HEK293 (cell line): ENCODE data around the gene HSF5.

ENCODE experiments used
- CTCF ChIA-PET: fragments of 350-600 bp; formaldehyde crosslinking; extraction: SDS; loops from one replicate; lab custom pipeline; 2021; ENCODE audit warnings: antibody characterized with exemption; lab: Yijun Ruan, JAX
- POLR2A ChIA-PET: fragments of 300-600 bp; formaldehyde crosslinking; extraction: SDS; loops from one replicate; lab custom pipeline; 2020; ENCODE audit warnings: antibody characterized with exemption, inconsistent platforms; lab: Yijun Ruan, JAX
- H3K27ac ChIP-seq: fragments of 200-500 bp; sonication (Bioruptor generic); 2 replicates; pipeline ENCODE4 v1.5.1; 2014; ENCODE audit warnings: low read depth, low read length, control low read depth, inconsistent platforms; ENCODE audit errors: extremely low read depth
- H3K36me3 ChIP-seq, 2 experiments: fragments of 200-500 bp in 1 of 2; sonication (Bioruptor generic) in 1 of 2; 1 replicate in 1 of 2; 2 replicates in 1 of 2; pipeline ENCODE4 v1.5.1; 2014 to 2017; ENCODE audit warnings: inconsistent platforms in 2 of 2, low read length in 2 of 2; ENCODE audit not compliant: control insufficient read depth in 2 of 2, insufficient read depth in 1 of 2
- H3K4me1 ChIP-seq: fragments of 200-500 bp; sonication (Bioruptor generic); 2 replicates; pipeline ENCODE4 v1.5.1; 2014; ENCODE audit warnings: mild to moderate bottlenecking, low read length, inconsistent platforms; ENCODE audit not compliant: control insufficient read depth, insufficient read depth
- H3K4me3 ChIP-seq: 2 replicates; pipeline ENCODE4 v1.5.1; 2011; ENCODE audit warnings: low read depth, mild to moderate bottlenecking, control low read depth, low read length, moderate library complexity
- H3K9me3 ChIP-seq: fragments of 200-500 bp; sonication (Bioruptor generic); 2 replicates; pipeline ENCODE4 v1.5.1; 2014; ENCODE audit warnings: low read depth, low read length, inconsistent platforms; ENCODE audit not compliant: control insufficient read depth, insufficient read depth
- KLF1 ChIP-seq: fragments of 450-650 bp; formaldehyde crosslinking; IDR thresholded peaks from 2 replicates; pipeline ENCODE4 v1.5.1; 2016; ENCODE audit warnings: missing biosample characterization, missing genetic modification characterization
- KLF10 ChIP-seq: fragments of 450-650 bp; IDR thresholded peaks from 2 replicates; pipeline ENCODE4 v1.5.1; 2018; ENCODE audit warnings: missing biosample characterization, mild to moderate bottlenecking, missing genetic modification characterization
- KLF8 ChIP-seq: fragments of 450-650 bp; formaldehyde crosslinking; IDR thresholded peaks from 2 replicates; pipeline ENCODE4 v1.5.1; 2016; ENCODE audit warnings: missing biosample characterization, missing genetic modification characterization
- OSR2 ChIP-seq: fragments of 450-650 bp; formaldehyde crosslinking; IDR thresholded peaks from 2 replicates; pipeline ENCODE4 v1.5.1; 2016; ENCODE audit warnings: missing biosample characterization, missing genetic modification characterization
- SP2 ChIP-seq: fragments of 450-650 bp; formaldehyde crosslinking; IDR thresholded peaks from 2 replicates; pipeline ENCODE4 v1.5.1; 2016; ENCODE audit warnings: missing biosample characterization, missing genetic modification characterization
- SP3 ChIP-seq: fragments of 450-650 bp; formaldehyde crosslinking; IDR thresholded peaks from 2 replicates; pipeline ENCODE4 v1.5.1; 2016; ENCODE audit warnings: missing biosample characterization, missing genetic modification characterization
- TRIM28 ChIP-seq: IDR thresholded peaks from 2 replicates; pipeline ENCODE4 v1.6.1; 2011; ENCODE audit warnings: low read length, control low read depth, borderline replicate concordance
- ZFP3 ChIP-seq: fragments of 450-650 bp; formaldehyde crosslinking; IDR thresholded peaks from 2 replicates; pipeline ENCODE4 v1.5.1; 2016; ENCODE audit warnings: low read depth, missing biosample characterization, missing genetic modification characterization
- ZNF114 ChIP-seq: fragments of 450-650 bp; formaldehyde crosslinking; IDR thresholded peaks from 2 replicates; pipeline ENCODE4 v1.5.0; 2017; ENCODE audit warnings: missing biosample characterization, missing genetic modification characterization
- ZNF138 ChIP-seq: fragments of 450-650 bp; formaldehyde crosslinking; IDR thresholded peaks from 2 replicates; pipeline ENCODE4 v1.5.1; 2016; ENCODE audit warnings: missing biosample characterization, missing genetic modification characterization, borderline replicate concordance
- ZNF155 ChIP-seq: fragments of 450-650 bp; formaldehyde crosslinking; IDR thresholded peaks from 2 replicates; pipeline ENCODE4 v1.5.1; 2016; ENCODE audit warnings: missing biosample characterization, missing genetic modification characterization
- ZNF266 ChIP-seq: fragments of 450-650 bp; formaldehyde crosslinking; IDR thresholded peaks from 2 replicates; pipeline ENCODE4 v1.5.1; 2016; ENCODE audit warnings: missing biosample characterization, missing genetic modification characterization, low read depth
- ZNF280C ChIP-seq: fragments of 450-650 bp; formaldehyde crosslinking; IDR thresholded peaks from 2 replicates; pipeline ENCODE4 v1.5.1; 2016; ENCODE audit warnings: missing biosample characterization, missing genetic modification characterization
- ZNF324 ChIP-seq: fragments of 450-650 bp; formaldehyde crosslinking; IDR thresholded peaks from 2 replicates; pipeline ENCODE4 v1.5.1; 2016; ENCODE audit warnings: missing biosample characterization, missing genetic modification characterization
- ZNF391 ChIP-seq: fragments of 450-650 bp; formaldehyde crosslinking; IDR thresholded peaks from 2 replicates; pipeline ENCODE4 v1.5.1; 2016; ENCODE audit warnings: low read depth, missing biosample characterization, missing genetic modification characterization, borderline replicate concordance
- ZNF513 ChIP-seq: fragments of 450-650 bp; IDR thresholded peaks from 2 replicates; pipeline ENCODE4 v1.5.1; 2018; ENCODE audit warnings: missing biosample characterization, missing genetic modification characterization
- ZNF521 ChIP-seq: fragments of 450-650 bp; formaldehyde crosslinking; IDR thresholded peaks from 2 replicates; pipeline ENCODE4 v1.5.1; 2017; ENCODE audit warnings: missing biosample characterization, mild to moderate bottlenecking, missing genetic modification characterization
- ZNF580 ChIP-seq: fragments of 450-650 bp; formaldehyde crosslinking; IDR thresholded peaks from 2 replicates; pipeline ENCODE4 v1.5.1; 2016; ENCODE audit warnings: missing biosample characterization, missing genetic modification characterization
- ZNF596 ChIP-seq: fragments of 450-650 bp; IDR thresholded peaks from 2 replicates; pipeline ENCODE4 v1.5.0; 2018; ENCODE audit warnings: missing biosample characterization, mild to moderate bottlenecking, missing genetic modification characterization, moderate library complexity
- ZNF600 ChIP-seq: fragments of 450-650 bp; formaldehyde crosslinking; IDR thresholded peaks from 2 replicates; pipeline ENCODE4 v1.5.1; 2016; ENCODE audit warnings: missing biosample characterization, missing genetic modification characterization
- ZNF777 ChIP-seq: fragments of 450-650 bp; formaldehyde crosslinking; IDR thresholded peaks from 2 replicates; pipeline ENCODE4 v1.5.1; 2017; ENCODE audit warnings: missing biosample characterization, missing genetic modification characterization, borderline replicate concordance
- ZNF830 ChIP-seq: fragments of 450-650 bp; IDR thresholded peaks from 2 replicates; pipeline ENCODE4 v1.5.0; 2018; ENCODE audit warnings: missing biosample characterization, missing genetic modification characterization, low read depth, mild to moderate bottlenecking, moderate library complexity
- TF ChIP-seq, protein P1 (sequence below): fragments of 450-650 bp; formaldehyde crosslinking; IDR thresholded peaks from 2 replicates; pipeline ENCODE4 v1.5.1; 2016; ENCODE audit warnings: missing biosample characterization, missing genetic modification characterization, borderline replicate concordance
- TF ChIP-seq, protein P2 (sequence below): fragments of 450-650 bp; formaldehyde crosslinking; IDR thresholded peaks from 2 replicates; pipeline ENCODE4 v1.5.1; 2016; ENCODE audit warnings: missing biosample characterization, missing genetic modification characterization
- TF ChIP-seq, protein P3 (sequence below): fragments of 450-650 bp; formaldehyde crosslinking; IDR thresholded peaks from 2 replicates; pipeline ENCODE4 v1.5.1; 2016; ENCODE audit warnings: missing biosample characterization, missing genetic modification characterization

The HSF5 gene

GRCh38 chr17:58417300-58418092 lies 70.7 kb downstream of the HSF5 start, which contains the start of gene RNF43:
Gene RNF43 (minus strand): TSS chr17:58417534. CDS start chr17:58415577, 1,957 bp downstream.
- ChIA-PET CTCF (interaction anchor here (0.6 to 5.7 kb wide), 41 partner anchors 9 to 1233 kb away, joined by 3 to 100 read pairs (median 4); partner anchors contain the start of genes MPO and SUPT4H1), POLR2A (interaction anchor here (0.5 to 5.4 kb wide), 27 partner anchors 9 to 738 kb away, joined by 3 to 130 read pairs (median 4); partner anchors contain the start of genes MTMR4, PRR11, SKA2 and SRSF1)
- H3K4me3 ChIP-seq: peak within 1 kb of the TSS; percentile 52
- H3K4me1 ChIP-seq: peaks cover 10% of the 10 kb centered on the region
- peak within 1 kb of the TSS; percentile 89 for H3K27ac ChIP-seq
- H3K36me3 ChIP-seq: no peaks in the 10 kb centered on the region
- no peaks in the 10 kb centered on the region for H3K9me3 ChIP-seq
- no peak for TF ChIP-seq ZNF266 (tag by site-specific recombination)
- TF ChIP-seq ZNF155 (tag by site-specific recombination): no peak
- TF ChIP-seq TRIM28: peak; percentile 92
- peak; percentile 90 for TF ChIP-seq ZNF596 (tag by site-specific recombination)
- TF ChIP-seq ZNF280C (tag by site-specific recombination): no peak
- TF ChIP-seq ZNF600: peak; percentile 96; the same call in 1 of the 2 replicates
- TF ChIP-seq KLF8: peak; percentile 99
- TF ChIP-seq SP2 (tag by site-specific recombination): peak; percentile 56
- peak; percentile 97 for TF ChIP-seq KLF1 (tag by site-specific recombination)
- TF ChIP-seq ZNF830 (tag by site-specific recombination): no peak
- peak; percentile 73 for TF ChIP-seq KLF10 (tag by site-specific recombination)
- peak; percentile 73; the same call in 1 of the 2 replicates for TF ChIP-seq ZNF391 (tag by site-specific recombination)
- TF ChIP-seq, protein P1, sequence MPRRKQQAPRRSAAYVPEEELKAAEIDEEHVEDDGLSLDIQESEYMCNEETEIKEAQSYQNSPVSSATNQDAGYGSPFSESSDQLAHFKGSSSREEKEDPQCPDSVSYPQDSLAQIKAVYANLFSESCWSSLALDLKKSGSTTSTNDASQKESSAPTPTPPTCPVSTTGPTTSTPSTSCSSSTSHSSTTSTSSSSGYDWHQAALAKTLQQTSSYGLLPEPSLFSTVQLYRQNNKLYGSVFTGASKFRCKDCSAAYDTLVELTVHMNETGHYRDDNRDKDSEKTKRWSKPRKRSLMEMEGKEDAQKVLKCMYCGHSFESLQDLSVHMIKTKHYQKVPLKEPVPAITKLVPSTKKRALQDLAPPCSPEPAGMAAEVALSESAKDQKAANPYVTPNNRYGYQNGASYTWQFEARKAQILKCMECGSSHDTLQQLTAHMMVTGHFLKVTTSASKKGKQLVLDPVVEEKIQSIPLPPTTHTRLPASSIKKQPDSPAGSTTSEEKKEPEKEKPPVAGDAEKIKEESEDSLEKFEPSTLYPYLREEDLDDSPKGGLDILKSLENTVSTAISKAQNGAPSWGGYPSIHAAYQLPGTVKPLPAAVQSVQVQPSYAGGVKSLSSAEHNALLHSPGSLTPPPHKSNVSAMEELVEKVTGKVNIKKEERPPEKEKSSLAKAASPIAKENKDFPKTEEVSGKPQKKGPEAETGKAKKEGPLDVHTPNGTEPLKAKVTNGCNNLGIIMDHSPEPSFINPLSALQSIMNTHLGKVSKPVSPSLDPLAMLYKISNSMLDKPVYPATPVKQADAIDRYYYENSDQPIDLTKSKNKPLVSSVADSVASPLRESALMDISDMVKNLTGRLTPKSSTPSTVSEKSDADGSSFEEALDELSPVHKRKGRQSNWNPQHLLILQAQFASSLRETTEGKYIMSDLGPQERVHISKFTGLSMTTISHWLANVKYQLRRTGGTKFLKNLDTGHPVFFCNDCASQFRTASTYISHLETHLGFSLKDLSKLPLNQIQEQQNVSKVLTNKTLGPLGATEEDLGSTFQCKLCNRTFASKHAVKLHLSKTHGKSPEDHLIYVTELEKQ: peak; percentile 73
- no peak for TF ChIP-seq ZNF777 (tag by site-specific recombination)
- no peak for TF ChIP-seq ZNF138
- TF ChIP-seq ZNF513: no peak
- TF ChIP-seq ZNF521: no peak
- no peak for TF ChIP-seq ZNF114 (tag by site-specific recombination)
- TF ChIP-seq SP3 (tag by site-specific recombination): peak; percentile 79
- TF ChIP-seq, protein P2, sequence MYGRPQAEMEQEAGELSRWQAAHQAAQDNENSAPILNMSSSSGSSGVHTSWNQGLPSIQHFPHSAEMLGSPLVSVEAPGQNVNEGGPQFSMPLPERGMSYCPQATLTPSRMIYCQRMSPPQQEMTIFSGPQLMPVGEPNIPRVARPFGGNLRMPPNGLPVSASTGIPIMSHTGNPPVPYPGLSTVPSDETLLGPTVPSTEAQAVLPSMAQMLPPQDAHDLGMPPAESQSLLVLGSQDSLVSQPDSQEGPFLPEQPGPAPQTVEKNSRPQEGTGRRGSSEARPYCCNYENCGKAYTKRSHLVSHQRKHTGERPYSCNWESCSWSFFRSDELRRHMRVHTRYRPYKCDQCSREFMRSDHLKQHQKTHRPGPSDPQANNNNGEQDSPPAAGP: peak; percentile 95
- TF ChIP-seq ZNF324 (tag by site-specific recombination): peak; percentile 66
- TF ChIP-seq ZNF580: peak; percentile 97
- TF ChIP-seq, protein P3, sequence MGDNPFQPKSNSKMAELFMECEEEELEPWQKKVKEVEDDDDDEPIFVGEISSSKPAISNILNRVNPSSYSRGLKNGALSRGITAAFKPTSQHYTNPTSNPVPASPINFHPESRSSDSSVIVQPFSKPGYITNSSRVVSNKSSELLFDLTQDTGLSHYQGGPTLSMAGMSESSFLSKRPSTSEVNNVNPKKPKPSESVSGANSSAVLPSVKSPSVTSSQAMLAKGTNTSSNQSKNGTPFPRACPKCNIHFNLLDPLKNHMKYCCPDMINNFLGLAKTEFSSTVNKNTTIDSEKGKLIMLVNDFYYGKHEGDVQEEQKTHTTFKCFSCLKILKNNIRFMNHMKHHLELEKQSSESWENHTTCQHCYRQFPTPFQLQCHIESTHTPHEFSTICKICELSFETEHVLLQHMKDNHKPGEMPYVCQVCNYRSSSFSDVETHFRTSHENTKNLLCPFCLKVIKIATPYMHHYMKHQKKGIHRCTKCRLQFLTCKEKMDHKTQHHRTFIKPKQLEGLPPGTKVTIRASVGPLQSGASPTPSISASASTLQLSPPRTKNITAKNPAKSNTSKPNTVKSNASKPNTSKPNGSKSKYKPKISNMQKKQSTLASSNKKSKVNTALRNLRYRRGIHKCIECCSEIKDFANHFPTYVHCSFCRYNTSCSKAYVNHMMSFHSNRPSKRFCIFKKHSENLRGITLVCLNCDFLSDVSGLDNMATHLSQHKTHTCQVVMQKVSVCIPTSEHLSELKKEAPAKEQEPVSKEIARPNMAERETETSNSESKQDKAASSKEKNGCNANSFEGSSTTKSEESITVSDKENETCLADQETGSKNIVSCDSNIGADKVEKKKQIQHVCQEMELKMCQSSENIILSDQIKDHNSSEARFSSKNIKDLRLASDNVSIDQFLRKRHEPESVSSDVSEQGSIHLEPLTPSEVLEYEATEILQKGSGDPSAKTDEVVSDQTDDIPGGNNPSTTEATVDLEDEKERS (tag by site-specific recombination): no peak
- peak; percentile 93 for TF ChIP-seq OSR2 (tag by site-specific recombination)
- TF ChIP-seq ZFP3 (tag by site-specific recombination): no peak
